ENCODE results near the gene RALB.
"Not testable (repeated sequence)": the region's sequence is repeated elsewhere in the genome, so short reads cannot be mapped to it uniquely, and the experiment has no call there.

The RALB gene

DNA sequence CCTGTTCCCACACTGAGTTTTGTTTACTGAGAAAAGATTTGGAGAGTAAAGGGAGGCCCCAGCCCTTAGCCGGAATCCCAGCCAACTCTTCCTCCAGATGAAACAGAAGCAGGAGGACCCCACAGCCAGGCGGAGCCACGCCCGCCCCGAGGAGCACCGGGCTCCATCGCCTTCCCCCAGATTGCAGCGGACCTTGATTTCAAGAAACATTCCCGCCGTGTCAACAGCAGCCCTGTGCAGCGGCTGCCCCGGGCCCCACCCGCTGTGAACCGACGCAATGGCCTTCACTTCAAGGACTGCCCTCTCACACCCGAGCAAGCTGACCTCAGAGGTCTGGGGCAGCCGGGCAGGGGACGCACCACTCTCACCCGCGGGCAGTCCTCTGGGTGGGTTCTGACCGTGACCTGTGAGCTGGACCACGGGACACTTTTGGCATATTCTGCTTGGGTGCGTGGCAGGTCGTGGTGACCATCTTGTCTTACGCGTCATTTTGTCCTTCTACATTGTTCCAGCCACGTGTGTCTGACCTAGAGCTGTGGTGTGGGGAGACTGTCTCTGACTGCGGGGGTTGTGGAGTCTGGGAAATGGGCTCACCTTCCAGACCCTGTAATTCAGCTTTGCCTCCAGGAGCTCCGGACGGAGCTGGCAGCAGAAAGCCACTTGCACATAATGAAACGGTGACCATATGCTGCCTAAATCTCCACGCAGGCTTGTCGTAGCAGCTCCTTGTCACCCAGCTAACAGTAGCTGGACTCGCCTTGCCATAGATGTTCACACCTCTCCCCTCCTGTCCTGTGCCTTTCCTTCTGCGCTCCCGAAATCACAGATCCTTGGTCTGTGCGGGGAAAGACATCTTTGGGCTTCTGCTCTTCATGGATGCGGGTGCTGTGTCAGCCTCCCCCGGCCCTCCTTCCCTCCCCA is 61.3 kb downstream of the RALB start:
- in situ Hi-C loops (cut with MboI; ENCODE audit: low sequenced_read_pairs), result no loop called here

DNA sequence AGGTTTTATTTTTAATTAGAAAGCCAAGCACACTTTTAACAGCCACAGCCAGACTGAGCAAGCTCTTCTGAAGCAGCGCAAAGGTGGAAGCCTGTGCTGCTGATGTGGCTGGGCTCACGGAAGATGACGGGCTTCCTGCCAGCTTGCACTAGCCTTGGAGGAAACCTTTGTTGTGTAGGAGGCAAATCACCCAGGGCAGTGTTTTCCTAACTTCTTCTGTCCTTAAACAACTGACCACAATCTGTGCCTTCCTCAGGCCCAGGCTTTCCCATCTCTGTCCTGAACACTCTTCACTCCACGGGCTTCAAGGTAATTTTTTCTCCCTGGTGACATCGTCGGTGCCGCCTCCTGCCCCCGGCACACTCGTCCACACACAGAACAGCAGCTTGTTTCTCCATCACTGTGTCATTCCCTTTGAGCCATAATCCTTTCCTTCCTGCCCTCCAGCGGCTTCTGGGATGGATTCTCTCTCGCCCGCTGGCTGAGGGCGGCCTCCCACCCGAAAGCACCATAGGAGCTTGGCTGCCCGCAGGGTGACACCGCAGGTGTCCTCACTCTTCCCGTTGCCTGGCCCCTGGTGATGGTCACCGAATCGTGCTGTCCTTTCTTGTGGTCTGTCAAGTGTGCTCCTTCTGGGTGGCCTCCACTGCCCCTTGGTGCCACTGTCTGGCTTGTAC is 62.2 kb downstream of the RALB start:
- in situ Hi-C loops (cut with MboI; ENCODE audit: low sequenced_read_pairs), result no loop called here

GRCh38 chr2:120315367-120316033 is 62.8 kb downstream of the RALB start:
- in situ Hi-C loops (cut with MboI; ENCODE audit: low sequenced_read_pairs), result no loop called here

- in situ Hi-C loops (cut with MboI; ENCODE audit: low sequenced_read_pairs), result no loop called here
Observed at GRCh38 chr2:120316071-120316470, 63.4 kb downstream of the RALB start.

DNA sequence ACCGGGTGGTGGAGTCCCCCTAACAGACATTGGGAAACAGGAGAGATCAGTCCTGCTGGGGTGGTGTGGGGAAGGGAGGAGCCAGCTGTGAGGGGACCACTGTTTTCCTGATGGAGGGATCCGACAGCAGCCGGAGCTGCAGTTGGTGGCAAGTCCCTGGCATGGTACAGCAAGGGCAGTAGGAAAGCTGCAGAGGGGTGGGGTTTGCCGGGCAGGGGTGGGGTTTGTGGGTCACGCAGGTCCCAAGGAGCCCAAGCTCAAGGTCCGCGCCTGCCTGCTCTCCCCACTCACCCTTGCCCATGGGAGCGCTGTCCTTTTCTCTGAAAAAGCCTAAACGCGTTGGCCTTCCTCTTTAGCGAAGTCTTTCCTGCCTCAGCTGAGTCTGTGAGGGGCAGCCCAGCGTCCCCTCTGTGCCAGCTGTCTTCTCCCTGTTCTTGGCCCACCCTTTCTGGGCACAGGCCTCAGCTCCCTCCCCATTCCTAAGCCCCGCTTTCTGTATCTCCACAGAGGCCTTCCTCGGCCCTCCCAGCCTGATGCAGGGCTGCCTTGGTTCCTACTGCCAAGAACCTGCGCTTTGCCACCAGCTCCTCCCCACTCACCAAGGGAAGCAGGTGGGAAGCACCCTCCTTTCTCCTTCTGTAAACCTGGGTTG is 64.0 kb downstream of the RALB start:
- in situ Hi-C loops (cut with MboI; ENCODE audit: low sequenced_read_pairs), result no loop called here

DNA sequence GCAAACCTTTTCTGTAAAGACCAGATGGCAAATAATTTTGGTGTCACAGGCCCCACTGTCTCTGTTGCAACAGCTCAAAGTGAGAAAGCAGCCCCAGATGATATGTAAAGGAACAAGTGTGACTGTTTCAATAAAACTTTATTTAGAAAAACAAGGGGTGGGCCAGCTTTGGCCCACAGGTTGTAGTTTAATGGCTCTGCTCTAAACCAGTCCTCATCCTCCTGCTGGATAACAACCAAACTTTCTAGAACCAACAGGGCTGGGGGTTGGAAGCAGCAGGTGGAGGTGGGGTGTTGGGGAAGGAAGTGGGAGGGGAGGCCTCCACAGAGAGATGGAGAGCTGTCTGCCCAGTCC is 64.5 kb downstream of the RALB start:
- in situ Hi-C loops (cut with MboI; ENCODE audit: low sequenced_read_pairs), result no loop called here

DNA sequence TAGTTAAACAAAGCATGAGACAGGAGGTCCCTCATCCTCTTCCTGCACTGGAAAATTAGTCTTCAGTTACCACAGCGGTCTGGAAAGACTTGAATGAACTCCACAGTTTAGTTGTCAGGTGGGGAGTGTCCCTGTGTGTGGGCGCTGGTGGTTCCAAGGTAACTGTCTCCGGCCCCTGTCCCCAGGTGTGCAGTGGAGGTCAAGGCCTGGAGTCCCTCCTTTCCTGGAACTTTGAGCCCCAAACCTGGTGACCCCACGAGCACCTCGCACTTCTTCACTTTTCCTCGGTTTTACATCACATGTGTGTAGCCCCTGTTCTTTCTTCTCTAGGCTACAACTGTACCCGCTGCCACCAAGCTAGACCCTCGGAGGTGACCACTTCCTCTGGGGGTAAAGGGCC is 65.3 kb downstream of the RALB start:
- in situ Hi-C loops (cut with MboI; ENCODE audit: low sequenced_read_pairs), result no loop called here

- in situ Hi-C loops (cut with MboI; ENCODE audit: low sequenced_read_pairs), result no loop called here
Observed at GRCh38 chr2:120318626-120319025, 66.0 kb downstream of the RALB start.

GRCh38 chr2:120319123-120319522 is 66.5 kb downstream of the RALB start:
- in situ Hi-C loops (cut with MboI; ENCODE audit: low sequenced_read_pairs), result no loop called here

DNA sequence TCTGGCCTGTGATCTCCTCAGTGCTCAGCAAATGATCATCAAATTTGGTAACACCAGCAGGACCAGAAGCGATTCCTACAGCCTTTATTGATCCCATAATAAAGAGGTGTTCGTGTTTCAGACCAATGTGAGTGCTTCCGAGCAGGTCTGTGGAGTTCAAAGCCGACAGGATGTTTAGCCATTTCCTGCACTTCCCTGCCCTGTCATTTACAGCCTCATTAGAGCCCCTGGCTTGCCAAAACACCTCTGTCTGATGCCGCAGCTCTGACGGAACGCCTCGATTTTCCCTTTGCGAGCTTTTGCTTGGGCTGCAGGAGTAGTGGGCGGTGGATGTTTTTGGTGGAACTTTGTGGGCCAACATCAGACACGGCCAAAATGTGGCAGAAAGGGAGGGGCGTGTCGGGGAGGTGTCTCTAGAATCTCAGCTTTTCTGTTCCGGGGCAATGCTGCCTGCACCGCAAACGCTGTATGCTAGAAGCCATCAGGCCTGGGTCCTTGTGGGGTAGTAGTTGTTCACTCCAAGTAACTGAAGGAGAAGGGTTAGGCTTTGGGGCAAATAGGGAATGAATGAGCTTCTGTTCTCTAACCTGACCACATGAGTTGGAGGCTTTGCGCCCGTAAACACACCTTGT is 67.2 kb downstream of the RALB start:
- in situ Hi-C loops (cut with MboI; ENCODE audit: low sequenced_read_pairs), result no loop called here

DNA sequence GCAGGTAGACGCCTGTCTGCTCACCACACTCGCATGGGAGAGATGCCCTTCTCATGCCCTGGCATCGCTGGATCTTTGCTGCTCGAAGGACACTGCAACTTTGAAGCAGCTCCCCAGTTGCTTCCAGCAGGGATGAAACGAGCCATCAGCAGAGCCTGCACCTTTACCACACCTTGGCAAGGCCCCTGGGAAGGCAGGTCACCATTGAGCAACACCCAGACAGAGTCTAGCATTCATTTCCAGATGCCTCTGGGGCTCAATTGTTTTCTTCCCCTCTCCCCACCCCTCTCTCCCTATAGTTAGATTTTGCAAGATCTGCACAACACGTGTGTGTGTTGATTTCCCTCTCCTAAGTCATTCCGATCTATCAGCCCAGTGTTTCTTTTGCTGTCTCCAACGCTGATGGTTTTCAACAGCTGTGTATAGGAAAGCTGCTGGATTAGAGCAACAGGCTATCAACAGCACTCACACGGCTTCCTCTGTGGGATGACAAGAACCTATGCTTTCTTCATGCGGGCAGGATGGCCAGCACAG is 67.7 kb downstream of the RALB start:
- in situ Hi-C loops (cut with MboI; ENCODE audit: low sequenced_read_pairs), result no loop called here

- in situ Hi-C loops (cut with MboI; ENCODE audit: low sequenced_read_pairs), result not testable (repeated sequence)
Observed at GRCh38 chr2:120320887-120321556, 68.4 kb downstream of the RALB start.

GRCh38 chr2:120321721-120322284 is 69.2 kb downstream of the RALB start:
- in situ Hi-C loops (cut with MboI; ENCODE audit: low sequenced_read_pairs), result no loop called here

GRCh38 chr2:120322329-120322728 is 69.7 kb downstream of the RALB start:
- in situ Hi-C loops (cut with MboI; ENCODE audit: low sequenced_read_pairs), result no loop called here

- in situ Hi-C loops (cut with MboI; ENCODE audit: low sequenced_read_pairs), result no loop called here
Observed at GRCh38 chr2:120323214-120323613, 70.6 kb downstream of the RALB start.

- in situ Hi-C loops (cut with MboI; ENCODE audit: low sequenced_read_pairs), result no loop called here
Observed at GRCh38 chr2:120323807-120324399, 71.3 kb downstream of the RALB start.

- in situ Hi-C loops (cut with MboI; ENCODE audit: low sequenced_read_pairs), result no loop called here
Observed at GRCh38 chr2:120324933-120325332, 72.3 kb downstream of the RALB start.

GRCh38 chr2:120326066-120326465 is 73.4 kb downstream of the RALB start:
- in situ Hi-C loops (cut with MboI; ENCODE audit: low sequenced_read_pairs), result no loop called here
